ENCODE data around the gene INPP5A.

INPP5A gene

DNA sequence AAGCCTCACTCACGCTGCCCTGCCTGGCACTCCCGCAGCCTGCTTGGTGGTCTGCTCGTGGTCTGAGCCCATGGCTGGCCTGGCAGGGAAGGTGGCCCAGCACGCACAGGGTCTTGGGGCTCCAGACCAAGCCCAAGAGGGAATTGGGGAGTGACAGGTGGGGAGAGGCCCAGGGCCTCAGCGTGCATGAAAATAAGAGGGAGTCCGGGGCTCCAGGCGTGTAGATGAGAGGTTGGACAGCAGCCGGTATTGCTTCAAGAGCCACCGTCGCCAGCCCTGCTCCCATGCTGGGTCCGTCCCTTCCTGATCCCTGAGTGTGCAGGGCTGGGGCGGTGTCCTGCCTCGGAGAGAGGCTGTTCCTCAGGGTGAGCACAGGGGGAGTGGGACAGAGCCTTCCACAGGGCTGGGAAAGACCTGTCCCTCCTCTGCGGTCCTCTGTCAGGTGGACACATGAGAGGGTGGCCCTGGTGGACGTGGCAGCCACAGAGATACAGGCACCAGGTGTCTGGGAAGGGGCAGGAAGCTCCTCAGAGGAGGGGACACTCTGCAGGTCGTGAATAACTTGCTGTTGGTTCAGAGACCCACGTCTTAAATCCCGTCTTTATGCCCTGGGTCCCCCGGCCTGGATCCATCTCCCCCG is 113.1 kb downstream of the INPP5A start:
- no peak for DNase-seq

DNA sequence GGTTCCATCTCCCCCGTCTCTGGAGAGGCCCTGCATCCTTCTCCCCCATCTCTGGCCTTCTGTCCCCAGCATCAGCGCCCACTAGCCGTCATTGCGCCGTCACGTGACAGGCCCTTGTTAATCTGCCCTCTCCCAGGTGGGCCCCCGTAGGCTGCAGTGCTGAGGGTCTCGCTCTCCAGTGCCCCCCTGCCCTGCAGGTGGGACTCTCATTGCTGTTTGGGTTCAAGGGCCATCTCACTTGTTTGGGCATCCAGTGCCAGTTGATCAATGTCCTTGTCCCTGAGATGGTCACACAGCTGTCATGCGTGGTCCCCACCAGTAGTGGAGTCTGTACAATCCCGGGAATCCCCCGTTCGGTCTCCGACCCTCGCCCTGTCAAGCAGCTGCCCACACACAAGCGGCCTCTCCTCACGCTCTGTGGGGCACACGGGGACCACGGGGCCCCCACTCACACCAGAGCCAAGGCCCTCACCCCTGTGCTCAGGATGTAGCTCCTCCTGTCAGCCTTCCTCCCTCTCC is 114.0 kb downstream of the INPP5A start:
- no peak for DNase-seq

DNA sequence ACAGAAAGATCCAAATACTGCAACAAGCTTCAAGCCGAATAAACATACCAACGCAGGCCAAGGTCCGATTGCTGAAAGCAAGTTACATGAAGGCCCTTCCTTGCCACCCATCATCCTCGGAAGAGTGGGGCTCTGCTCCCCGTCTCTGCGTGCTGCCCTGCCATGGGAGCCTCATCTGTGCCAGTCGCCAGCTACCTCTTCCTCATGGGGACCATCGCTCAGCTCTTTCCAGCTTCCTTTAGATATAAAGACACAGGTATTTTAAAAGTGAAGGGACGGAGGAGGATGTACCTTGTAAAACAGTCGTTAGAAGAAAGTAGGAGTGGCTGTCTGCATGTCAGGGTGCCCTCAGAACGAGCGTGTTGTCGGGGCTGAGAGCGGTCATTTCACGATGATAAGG is 114.9 kb downstream of the INPP5A start:
- no peak for DNase-seq

DNA sequence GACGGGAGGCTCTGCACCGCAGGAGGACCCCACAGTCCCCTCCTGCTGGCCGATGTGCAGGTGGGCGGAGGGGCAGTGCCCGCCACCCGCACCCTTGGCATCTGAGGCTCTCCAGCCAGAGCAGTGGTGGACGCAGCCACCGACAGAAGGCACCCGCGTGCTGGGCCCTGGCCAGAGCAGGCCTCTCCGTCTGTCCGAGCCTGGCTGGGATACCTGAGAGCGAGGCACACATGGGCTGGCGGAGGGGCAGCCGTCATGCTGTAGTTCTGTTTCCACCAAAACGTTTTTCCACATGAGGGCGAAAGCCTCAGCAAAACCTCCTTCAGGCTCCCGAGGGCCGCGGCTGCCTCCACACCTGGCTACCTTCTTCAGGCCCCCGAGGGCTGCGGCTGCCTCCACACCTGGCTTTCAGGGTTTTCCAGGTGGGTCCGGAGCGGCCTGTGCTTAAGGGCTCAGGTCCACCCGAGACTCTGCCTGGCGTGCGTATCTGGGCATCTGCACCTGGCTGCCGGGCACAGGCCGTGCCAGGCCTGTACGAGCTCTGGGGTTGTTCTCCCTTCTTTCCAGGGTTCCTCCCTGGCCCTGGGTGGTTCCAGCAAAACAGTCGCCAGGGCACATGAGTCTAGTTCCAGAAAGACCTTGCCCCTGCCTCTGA is 115.5 kb downstream of the INPP5A start:
- DNase-seq, result no peak

DNA sequence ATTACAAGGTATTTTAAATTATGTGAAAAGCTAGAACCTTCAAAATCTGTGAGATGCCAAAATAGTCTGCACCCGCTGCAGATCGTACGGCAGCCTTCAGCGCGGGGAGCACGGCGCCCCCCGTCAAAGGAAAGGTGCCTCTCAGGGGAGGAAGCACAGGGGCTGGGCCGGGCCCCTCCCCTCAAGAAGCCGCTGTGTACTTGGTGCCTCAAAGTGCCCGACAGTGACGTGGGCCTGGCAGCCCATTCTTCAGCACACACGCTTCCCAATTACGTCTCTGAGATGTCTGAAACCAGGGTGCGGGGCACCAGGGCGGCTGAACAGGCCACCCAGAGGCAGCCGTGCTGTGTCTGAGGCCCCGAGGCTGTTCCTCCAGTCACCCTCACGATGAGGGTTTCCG is 116.1 kb downstream of the INPP5A start:
- DNase-seq, result no peak

DNA sequence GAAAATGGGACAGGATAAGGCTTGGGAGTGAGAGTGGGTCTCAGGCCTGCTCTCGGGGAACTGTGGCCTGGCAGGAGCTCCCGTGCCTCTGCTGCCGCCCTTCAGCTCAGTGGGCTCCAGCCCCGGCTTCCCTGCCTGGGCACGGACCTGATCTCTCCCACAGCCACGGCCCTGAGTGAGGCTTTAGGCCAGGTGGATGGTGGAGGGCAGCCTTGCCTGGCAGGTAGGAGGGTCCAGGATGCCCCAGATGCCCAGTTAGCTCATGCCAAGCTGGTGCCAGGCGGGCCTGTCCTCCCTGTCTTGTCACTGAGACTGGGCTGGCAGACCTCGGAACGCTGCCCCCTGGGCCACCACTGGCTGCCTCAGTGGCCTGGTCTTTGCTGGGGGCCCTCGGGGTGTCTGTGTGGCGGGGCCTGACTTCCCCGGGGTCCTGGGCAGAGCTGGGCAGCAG is 116.6 kb downstream of the INPP5A start:
- no peak for DNase-seq

DNA sequence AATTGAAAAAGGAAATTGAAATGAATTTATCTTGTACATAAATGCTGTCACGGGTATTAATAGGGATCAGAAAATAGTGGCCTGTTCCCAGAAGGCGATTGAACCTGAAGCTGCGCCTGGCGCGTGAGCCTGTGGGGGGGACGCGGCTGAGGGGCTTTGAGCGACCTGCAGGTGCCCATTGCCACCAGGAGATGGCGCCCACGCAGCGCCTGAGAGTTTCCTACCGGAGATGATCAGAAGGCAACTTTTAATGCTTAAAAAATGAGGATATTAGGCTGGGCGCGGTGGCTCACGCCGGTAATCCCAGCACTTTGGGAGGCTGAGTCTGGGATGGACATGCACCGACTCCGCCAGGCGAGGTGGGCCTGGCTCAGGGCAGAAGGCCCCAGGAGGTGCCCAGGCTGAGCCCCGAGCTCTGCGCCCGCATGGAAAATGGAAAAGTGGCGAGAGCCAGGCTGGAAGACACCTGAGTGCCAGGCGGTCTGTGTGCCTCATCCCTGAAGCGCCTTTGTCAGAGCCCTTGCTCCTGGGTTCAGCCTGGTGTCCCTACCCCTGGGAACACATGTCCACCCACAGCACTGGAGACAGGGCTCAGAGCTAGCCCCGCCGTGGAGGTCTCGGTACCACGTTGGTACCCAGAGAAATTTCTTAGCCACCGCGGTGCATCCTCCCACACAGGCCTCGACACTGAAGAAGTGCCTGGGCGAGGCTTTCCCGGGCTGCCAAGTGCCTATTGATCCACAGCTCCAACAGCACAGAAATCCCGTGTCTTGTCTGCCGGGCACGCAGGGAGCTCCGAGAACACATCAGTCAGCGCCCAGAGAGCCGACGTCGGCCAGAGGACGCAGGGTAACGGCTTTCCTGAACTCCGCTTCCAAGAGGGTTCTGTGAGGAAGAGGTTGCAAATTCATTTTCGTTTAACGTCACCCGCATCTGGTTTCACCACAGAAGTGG is 117.4 kb downstream of the INPP5A start:
- DNase-seq, result no peak

- DNase-seq, result no peak
These were observed 118.1 kb downstream of the INPP5A start for GRCh38 chr10:132655735-132656134.

- DNase-seq, result no peak
These were observed 118.9 kb downstream of the INPP5A start for GRCh38 chr10:132656283-132657126.

DNA sequence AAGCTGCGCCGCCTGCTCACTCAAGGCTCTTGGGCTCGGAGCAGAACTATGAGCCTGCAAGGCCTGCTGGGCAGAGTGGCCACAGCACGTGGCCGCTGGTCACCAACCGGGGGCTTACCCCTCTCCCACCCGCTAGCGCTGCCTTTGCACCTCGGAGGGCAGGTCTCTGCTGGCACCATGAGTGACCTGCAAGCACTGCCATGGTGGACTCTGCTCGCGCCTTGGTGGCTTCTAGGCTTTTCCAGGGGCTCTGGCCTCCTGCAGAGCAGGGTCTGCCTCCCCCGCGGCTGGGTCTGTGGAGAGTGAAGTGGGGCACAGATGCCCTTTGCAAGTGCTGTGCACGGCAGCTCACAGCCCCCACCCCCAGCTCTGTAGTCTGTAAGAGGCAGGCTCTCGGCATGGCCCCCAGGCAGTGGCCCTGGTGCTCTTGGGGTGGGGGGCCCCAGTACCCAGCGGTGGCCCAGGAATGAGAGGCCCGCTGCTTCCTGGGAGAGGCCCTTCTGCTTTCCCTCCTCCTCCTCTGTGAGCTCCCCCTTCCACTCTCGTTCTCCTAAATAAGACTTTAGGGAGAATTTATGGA is 119.6 kb downstream of the INPP5A start:
- DNase-seq, result no peak

GRCh38 chr10:132657748-132658147 is 120.2 kb downstream of the INPP5A start:
- DNase-seq, result no peak

- no peak for DNase-seq
These were observed 121.1 kb downstream of the INPP5A start for GRCh38 chr10:132658546-132659205.

DNA sequence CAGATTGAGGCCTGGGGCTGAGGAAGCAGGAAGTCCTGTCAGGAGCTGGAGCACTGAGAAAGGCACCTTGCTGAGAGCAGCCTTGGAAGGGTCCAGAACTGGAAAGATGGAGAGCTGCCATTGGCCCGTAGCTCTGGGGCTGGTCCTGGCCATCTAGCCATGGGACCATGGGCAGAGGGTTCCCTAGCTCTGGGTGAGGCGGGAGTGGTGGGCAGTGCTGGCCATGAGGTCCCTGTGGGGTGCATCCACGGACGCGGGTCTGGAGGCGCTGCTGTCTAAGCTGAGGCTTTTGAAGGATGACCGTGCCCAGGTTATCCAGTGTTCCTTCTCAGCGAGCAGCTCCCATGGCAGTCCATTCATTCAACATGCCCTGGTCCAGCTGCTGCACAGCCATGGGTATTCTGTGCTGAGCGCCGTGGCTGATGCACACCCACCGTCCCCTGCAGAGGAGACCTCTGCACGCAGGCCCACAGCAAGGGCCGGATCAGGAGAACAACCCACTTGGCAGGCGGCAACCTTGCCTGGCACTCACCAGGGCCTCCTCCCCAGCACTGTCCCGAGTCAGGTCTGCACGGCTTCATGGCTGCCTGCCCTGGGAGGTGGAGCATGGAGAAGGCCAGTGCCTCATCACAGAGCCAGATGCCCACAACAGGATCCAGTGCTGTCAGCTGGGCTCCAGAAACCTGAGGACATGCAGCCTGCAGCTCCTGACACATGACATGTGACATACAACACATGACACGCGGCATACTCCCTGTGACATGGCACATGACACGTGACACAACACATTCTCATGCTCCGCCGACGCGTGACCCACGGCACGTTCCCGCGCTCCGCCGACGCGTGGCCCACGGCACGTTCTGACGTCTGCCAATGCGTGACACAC is 121.9 kb downstream of the INPP5A start:
- DNase-seq, result no peak

GRCh38 chr10:132660385-132660784 is 122.8 kb downstream of the INPP5A start:
- DNase-seq, result no peak

- DNase-seq, result no peak
These were observed 124.8 kb downstream of the INPP5A start for GRCh38 chr10:132662186-132662920.

DNA sequence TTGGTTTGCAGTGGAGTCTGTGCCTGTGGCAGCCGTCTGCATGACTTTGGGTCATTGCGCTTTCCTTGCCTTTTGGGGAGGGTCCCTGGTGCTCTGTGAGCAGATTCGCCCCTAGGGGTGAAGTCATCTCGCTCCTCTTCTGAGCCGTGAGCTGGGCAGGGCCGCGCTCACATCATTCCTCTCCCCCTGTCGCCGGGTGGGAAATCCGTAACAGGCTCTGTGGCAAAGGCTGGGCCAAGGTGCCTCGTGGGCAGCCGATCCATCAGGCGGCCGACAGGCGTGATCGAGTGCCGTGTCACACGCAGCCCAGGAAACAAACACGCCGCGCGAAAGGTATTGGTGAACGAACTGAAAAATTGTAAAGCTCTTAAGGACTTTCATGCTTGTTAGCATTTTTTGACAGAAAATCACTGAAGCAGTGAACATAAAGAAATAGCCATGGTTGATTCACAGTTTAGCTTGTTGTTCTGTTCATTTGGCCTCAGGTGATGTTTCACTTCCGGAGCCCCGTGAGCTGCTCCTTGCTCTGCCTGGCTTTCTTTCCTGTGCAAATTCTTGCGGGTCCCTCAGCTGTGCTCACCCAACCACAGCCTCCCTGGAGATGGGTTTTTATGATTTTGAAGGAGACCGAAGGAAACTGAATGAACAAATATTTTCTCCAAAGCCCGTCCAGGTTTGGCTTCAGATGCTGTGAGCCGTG is 126.2 kb downstream of the INPP5A start:
- DNase-seq, result no peak

GRCh38 chr10:132664407-132664806 is 126.8 kb downstream of the INPP5A start:
- no peak for DNase-seq

GRCh38 chr10:132664883-132665282 is 127.3 kb downstream of the INPP5A start:
- DNase-seq, result no peak
